Loucy (cell line): Measurements from ENCODE around the gene LRRC15.

Source experiments
- H2AFZ ChIP-seq: fragments of 200-600 bp; sonication (generic); 2 replicates; pipeline ENCODE4 v1.6.0; 2016; ENCODE audit warnings: antibody characterized with exemption, mild to moderate bottlenecking, low read length, moderate library complexity
- H3F3A ChIP-seq: fragments of 200-600 bp; 2 replicates; pipeline ENCODE4 v1.6.0; 2016; ENCODE audit warnings: antibody characterized with exemption, low read depth, mild to moderate bottlenecking
- H3K27me3 ChIP-seq: fragments of 200-600 bp; sonication (generic); 2 replicates; pipeline ENCODE4 v1.6.1; 2014; ENCODE audit warnings: low read length, mild to moderate bottlenecking; ENCODE audit not compliant: insufficient read depth, poor library complexity, severe bottlenecking
- H3K36me3 ChIP-seq: fragments of 200-600 bp; sonication (generic); 2 replicates; pipeline ENCODE4 v1.6.1; 2016; ENCODE audit warnings: low read length; ENCODE audit not compliant: insufficient read depth
- H3K4me1 ChIP-seq: fragments of 200-600 bp; sonication (generic); 2 replicates; pipeline ENCODE4 v1.5.1; 2014; ENCODE audit warnings: low read length, mild to moderate bottlenecking; ENCODE audit not compliant: insufficient read depth, poor library complexity, severe bottlenecking
- H3K4me2 ChIP-seq: fragments of 200-600 bp; sonication (generic); 2 replicates; pipeline ENCODE4 v1.6.0; 2014; ENCODE audit warnings: antibody characterized with exemption, low read length, low read depth, mild to moderate bottlenecking; ENCODE audit not compliant: poor library complexity, severe bottlenecking
- H3K4me3 ChIP-seq: fragments of 200-600 bp; sonication (generic); 2 replicates; pipeline ENCODE4 v1.5.1; 2014; ENCODE audit warnings: low read length, mild to moderate bottlenecking, mixed read lengths; ENCODE audit not compliant: poor library complexity, severe bottlenecking
- H3K79me2 ChIP-seq: fragments of 200-600 bp; sonication (generic); 2 replicates; pipeline ENCODE4 v1.6.1; 2014; ENCODE audit warnings: low read length; ENCODE audit not compliant: insufficient read depth
- H3K9ac ChIP-seq: fragments of 200-600 bp; sonication (generic); 2 replicates; pipeline ENCODE4 v1.6.0; 2014; ENCODE audit warnings: mild to moderate bottlenecking, low read depth, low read length, moderate library complexity; ENCODE audit not compliant: poor library complexity, severe bottlenecking
- H3K9me2 ChIP-seq: fragments of 200-600 bp; sonication (generic); replicated peaks from 2 replicates; pipeline ENCODE4 v1.6.1; 2016; ENCODE audit warnings: low read depth, low read length, mixed read lengths
- H3K9me3 ChIP-seq: fragments of 200-600 bp; sonication (generic); 2 replicates; pipeline ENCODE4 v1.6.1; 2014; ENCODE audit warnings: mild to moderate bottlenecking, antibody characterized with exemption, low read length, low read depth; ENCODE audit not compliant: insufficient read depth
- H4K20me1 ChIP-seq: fragments of 200-600 bp; sonication (generic); 2 replicates; pipeline ENCODE4 v1.6.0; 2014; ENCODE audit warnings: antibody characterized with exemption, low read length, mild to moderate bottlenecking; ENCODE audit not compliant: insufficient read depth, poor library complexity, severe bottlenecking
- CTCF ChIP-seq: fragments of 200-600 bp; sonication (generic); conservative IDR thresholded peaks from 2 replicates; pipeline ENCODE4 v1.5.1; 2014; ENCODE audit warnings: mild to moderate bottlenecking, antibody characterized with exemption, low read length
- EZH2phosphoT487 ChIP-seq: fragments of 200-600 bp; IDR thresholded peaks from 2 replicates; pipeline ENCODE4 v1.6.1; 2018; ENCODE audit warnings: antibody characterized with exemption, mild to moderate bottlenecking, moderate library complexity, borderline replicate concordance

LRRC15 gene

GRCh38 chr3:194369522-194370279 is at the start of gene LRRC15:
TSS of gene LRRC15 (minus strand) at chr3:194369743. CDS start at chr3:194361043, 8,700 bp downstream.
- Histone ChIP-seq H4K20me1 (no peaks in the 10 kb centered on the region), H3K9me3 (no peaks in the 10 kb centered on the region), H3K79me2 (no peaks in the 10 kb centered on the region), H3K36me3 (no peaks in the 10 kb centered on the region), H3F3A (no peaks in the 10 kb centered on the region), H3K4me1 (no peaks in the 10 kb centered on the region), H3K27me3 (no peaks in the 10 kb centered on the region), H3K9ac (no peak within 1 kb of the TSS), H3K4me2 (no peak within 1 kb of the TSS), H2AFZ (no peak within 1 kb of the TSS), H3K9me2 (no peaks in the 10 kb centered on the region), H3K4me3 (no peak within 1 kb of the TSS)
- no peak for TF ChIP-seq EZH2phosphoT487
- TF ChIP-seq CTCF = no peak

- no peaks in the 10 kb centered on the region for H3K9me2 ChIP-seq
- H3K4me3 ChIP-seq = no peak overlapping the region
- no peak overlapping the region for H3K4me2 ChIP-seq
Observed at GRCh38 chr3:194418671-194419070, 49.1 kb upstream of the LRRC15 start.

GRCh38 chr3:194407423-194407822 is 37.9 kb upstream of the LRRC15 start:
- Histone ChIP-seq H3K4me1 (no peaks in the 10 kb centered on the region), H3K9me2 (no peaks in the 10 kb centered on the region), H4K20me1 (no peaks in the 10 kb centered on the region), H3K9me3 (no peaks in the 10 kb centered on the region), H3K36me3 (peaks cover 22% of the 10 kb centered on the region; the same call in 1 of the 2 replicates), H3K27me3 (no peaks in the 10 kb centered on the region), H3K4me3 (no peak overlapping the region), H3F3A (no peaks in the 10 kb centered on the region), H3K9ac (no peak overlapping the region), H3K79me2 (no peaks in the 10 kb centered on the region), H2AFZ (no peak overlapping the region), H3K4me2 (no peak overlapping the region)
- no peak for TF ChIP-seq CTCF
- no peak for TF ChIP-seq EZH2phosphoT487

More at GRCh38 chr3:194418671-194419070, 49.1 kb upstream of the LRRC15 start:
- no peak overlapping the region for H2AFZ ChIP-seq
- H3K36me3 ChIP-seq = peaks cover 38% of the 10 kb centered on the region; the same call in 1 of the 2 replicates
- H3K9me3 ChIP-seq = no peaks in the 10 kb centered on the region
- TF ChIP-seq CTCF (no peak), EZH2phosphoT487 (no peak)
- no peak overlapping the region for H3K9ac ChIP-seq
- H3F3A ChIP-seq = no peaks in the 10 kb centered on the region
- H3K4me1 ChIP-seq = no peaks in the 10 kb centered on the region
- H3K79me2 ChIP-seq = no peaks in the 10 kb centered on the region
- H3K27me3 ChIP-seq = no peaks in the 10 kb centered on the region
- no peaks in the 10 kb centered on the region for H4K20me1 ChIP-seq
